GM18526 (cell line): Measurements from ENCODE around the gene NMNAT3.

Experiments
- POLR2A ChIP-seq: IDR thresholded peaks from 3 replicates; pipeline ENCODE4 v1.6.1; 2011; ENCODE audit not compliant: insufficient read length; ENCODE audit errors: extremely low read depth

Gene NMNAT3

GRCh38 chr3:139585820-139586219 lies 92.0 kb downstream of the NMNAT3 start:
- TF ChIP-seq POLR2A, result no peak

- TF ChIP-seq POLR2A, result no peak
Observed at GRCh38 chr3:139578783-139579182, 99.0 kb downstream of the NMNAT3 start.

GRCh38 chr3:139577909-139578308 lies 99.9 kb downstream of the NMNAT3 start:
- TF ChIP-seq POLR2A, result no peak

GRCh38 chr3:139577346-139577745 lies 100.4 kb downstream of the NMNAT3 start:
- TF ChIP-seq POLR2A, result no peak

- TF ChIP-seq POLR2A, result no peak
Observed at GRCh38 chr3:139574026-139574947, 103.5 kb downstream of the NMNAT3 start.

- TF ChIP-seq POLR2A, result no peak
Observed at GRCh38 chr3:139572847-139573672, 104.7 kb downstream of the NMNAT3 start.

- no peak for TF ChIP-seq POLR2A
Observed at GRCh38 chr3:139571711-139572110, 106.1 kb downstream of the NMNAT3 start.

- TF ChIP-seq POLR2A, result no peak
Observed at GRCh38 chr3:139564294-139564861, 113.4 kb downstream of the NMNAT3 start.

- TF ChIP-seq POLR2A, result no peak
Observed at GRCh38 chr3:139561959-139562676, 115.7 kb downstream of the NMNAT3 start.

GRCh38 chr3:139561255-139561817 lies 116.4 kb downstream of the NMNAT3 start:
- TF ChIP-seq POLR2A, result no peak

- TF ChIP-seq POLR2A, result no peak
Observed at GRCh38 chr3:139560411-139560810, 117.4 kb downstream of the NMNAT3 start.

- TF ChIP-seq POLR2A, result no peak
Observed at GRCh38 chr3:139559541-139559940, 118.2 kb downstream of the NMNAT3 start.

- no peak for TF ChIP-seq POLR2A
Observed at GRCh38 chr3:139558351-139559266, 119.2 kb downstream of the NMNAT3 start.

- TF ChIP-seq POLR2A, result no peak
Observed at GRCh38 chr3:139557041-139557440, 120.7 kb downstream of the NMNAT3 start.

GRCh38 chr3:139555249-139555648 lies 122.5 kb downstream of the NMNAT3 start:
- no peak for TF ChIP-seq POLR2A
